Activated T-cell treated with anti-CD3 and anti-CD28 coated beads for 1 hour (primary cell): Measurements from ENCODE around the gene DGCR2.
"Not testable (repeated sequence)": the region's sequence is repeated elsewhere in the genome, so short reads cannot be mapped to it uniquely, and the experiment has no call there.

ENCODE experiments used
- DNase-seq: peaks from one replicate; pipeline ENCODE4 v3.0.0-alpha.2; 2020; ENCODE audit warnings: low read depth

The DGCR2 gene

GRCh38 chr22:19122143-19122751, at the start of gene DGCR2:
Gene DGCR2, minus strand, starts transcription at chr22:19122412. Its CDS starts 206 bp downstream, at chr22:19122206.
- DNase-seq = peak; percentile 97

GRCh38 chr22:19169947-19170318, 47.7 kb upstream of the DGCR2 start:
- no peak for DNase-seq

- no peak for DNase-seq
Measured at GRCh38 chr22:19169002-19169946, 47.1 kb upstream of the DGCR2 start.

- no peak for DNase-seq
Measured at GRCh38 chr22:19168088-19168890, 46.1 kb upstream of the DGCR2 start.

GRCh38 chr22:19167106-19167869, 45.1 kb upstream of the DGCR2 start:
- no peak for DNase-seq

- DNase-seq = no peak
Measured at GRCh38 chr22:19166421-19166820, 44.2 kb upstream of the DGCR2 start.

- no peak for DNase-seq
Measured at GRCh38 chr22:19164425-19164824, 42.2 kb upstream of the DGCR2 start.

GRCh38 chr22:19158649-19159048, 36.4 kb upstream of the DGCR2 start:
- DNase-seq = not testable (repeated sequence)

GRCh38 chr22:19156109-19156508, 33.9 kb upstream of the DGCR2 start:
- DNase-seq = not testable (repeated sequence)

- DNase-seq = no peak
Measured at GRCh38 chr22:19152942-19153883, 31.0 kb upstream of the DGCR2 start.

GRCh38 chr22:19151329-19152191, 29.3 kb upstream of the DGCR2 start:
- no peak for DNase-seq

- DNase-seq = no peak
Measured at GRCh38 chr22:19150482-19151328, 28.5 kb upstream of the DGCR2 start.

- no peak for DNase-seq
Measured at GRCh38 chr22:19149991-19150390, 27.8 kb upstream of the DGCR2 start, which contains the start of gene GSC2. Gene GSC2, minus strand, starts transcription at chr22:19150292. Its CDS starts 9 bp downstream, at chr22:19150283.

- no peak for DNase-seq
Measured at GRCh38 chr22:19149047-19149883, 27.1 kb upstream of the DGCR2 start.

- DNase-seq = no peak
Measured at GRCh38 chr22:19148417-19149046, 26.3 kb upstream of the DGCR2 start.

- no peak for DNase-seq
Measured at GRCh38 chr22:19147195-19147780, 25.1 kb upstream of the DGCR2 start.
